Panc1 (cell line): ENCODE measurements around the gene MBD3L2. TPM values are rescaled to one million over a fixed set of nuclear protein-coding genes. Genes with fewer than 3 reads are reported as not detected.

Experiments used
- ATAC-seq: fragments of 200-7000 bp; cut with Tn5 transposase; 2 replicates; pipeline ENCODE4 v1.9.1; 2020; ENCODE audit warnings: mild to moderate bottlenecking, moderate library complexity
- BruUV-seq: library from RNA; stranded (reverse); fragments of 400-500 nt; replicated peaks from 2 replicates; lab custom pipeline; 2021; lab: Mats Ljungman, UMichigan
- CTCF ChIA-PET: fragments of 300-600 bp; sonication (Branson Sonifier 250); formaldehyde crosslinking; loops from one replicate; lab custom pipeline; 2022; ENCODE audit warnings: antibody characterized with exemption; lab: Charles Lee
- POLR2A ChIA-PET: fragments of 300-600 bp; sonication (Branson Sonifier 250); formaldehyde crosslinking; loops from one replicate; lab custom pipeline; 2022; ENCODE audit warnings: antibody characterized with exemption; lab: Charles Lee
- DNase-seq: peaks from one replicate; pipeline ENCODE4 v3.0.0-alpha.2; 2010; ENCODE audit warnings: low read depth, low spot score
- H3K27ac ChIP-seq: 2 replicates; pipeline ENCODE4 v1.5.1; 2011; ENCODE audit warnings: mild to moderate bottlenecking, low read length, inconsistent platforms
- H3K27me3 ChIP-seq: fragments of 200-500 bp; sonication (Bioruptor generic); 2 replicates; pipeline ENCODE4 v1.6.0; 2014; ENCODE audit warnings: low read length, inconsistent platforms; ENCODE audit not compliant: control insufficient read depth, insufficient read depth
- H3K36me3 ChIP-seq: fragments of 200-500 bp; sonication (Bioruptor generic); 2 replicates; pipeline ENCODE4 v1.5.1; 2014; ENCODE audit warnings: inconsistent platforms, mild to moderate bottlenecking, low read length, moderate library complexity; ENCODE audit not compliant: control insufficient read depth, insufficient read depth
- H3K4me1 ChIP-seq: 2 replicates; pipeline ENCODE4 v1.5.1; 2011; ENCODE audit warnings: inconsistent platforms, mild to moderate bottlenecking, low read length, moderate library complexity; ENCODE audit not compliant: control insufficient read depth, insufficient read depth
- H3K4me3 ChIP-seq, 2 experiments: 2 replicates each; pipeline ENCODE4 v1.5.1; 2011 to 2012; ENCODE audit warnings: low read depth in 2 of 2, low read length in 2 of 2, mild to moderate bottlenecking in 2 of 2, inconsistent platforms in 1 of 2, moderate library complexity in 1 of 2
- H3K9me3 ChIP-seq: fragments of 200-500 bp; sonication (Bioruptor generic); 2 replicates; pipeline ENCODE4 v1.5.1; 2014; ENCODE audit warnings: low read depth, mild to moderate bottlenecking, inconsistent platforms, low read length, moderate library complexity; ENCODE audit not compliant: control insufficient read depth, insufficient read depth
- CTCF ChIP-seq: fragments of 450-650 bp; IDR thresholded peaks from 2 replicates; pipeline ENCODE4 v1.5.1; 2017; ENCODE audit warnings: mild to moderate bottlenecking
- POLR2AphosphoS5 ChIP-seq: IDR thresholded peaks from 2 replicates; pipeline ENCODE4 v1.6.1; 2012; ENCODE audit warnings: mild to moderate bottlenecking, low read depth, low read length, moderate library complexity
- REST ChIP-seq, 2 experiments: IDR thresholded peaks; 2 replicates each; pipeline ENCODE4 v1.6.1; 2011 to 2012; ENCODE audit warnings: low read depth in 2 of 2, control low read depth in 1 of 2, low read length in 1 of 2, mild to moderate bottlenecking in 1 of 2, moderate library complexity in 1 of 2; ENCODE audit not compliant: insufficient read depth in 1 of 2
- SIN3A ChIP-seq: IDR thresholded peaks from 2 replicates; pipeline ENCODE4 v1.6.1; 2012; ENCODE audit warnings: low read depth, mild to moderate bottlenecking, low read length, moderate library complexity, borderline replicate concordance; ENCODE audit not compliant: insufficient read depth
- TCF7L2 ChIP-seq: IDR thresholded peaks from 2 replicates; pipeline ENCODE4 v1.6.1; 2011; ENCODE audit warnings: mild to moderate bottlenecking, low read depth, low read length, inconsistent platforms
- in situ Hi-C: cut with HindIII; loops from 2 replicates; pipeline ENCODE4 v1.10.0; 2016; ENCODE audit warnings: low sequenced_read_pairs, low pct_unique_long_range_greater_than_20kb
- intact Hi-C: fragments of 100-400 bp; cut with micrococcal nuclease; formaldehyde crosslinking; loops from one replicate; pipeline ENCODE4 v1.10.0; 2022; ENCODE audit not compliant: unreplicated experiment
- total RNA-seq: library from RNA; stranded (reverse); gene quantifications from one replicate; pipeline ENCODE4 v1.2.1, GENCODE V29; 2021; ENCODE audit not compliant: unreplicated experiment

MBD3L2 gene
- total RNA-seq, 1 experiment from 2014 or later, result not detected

- intact Hi-C loops (no loop called here), in situ Hi-C loops (no loop called here)
- H3K4me3 ChIP-seq, result no peak overlapping the region
- POLR2A ChIA-PET, result no interaction called here
- H3K9me3 ChIP-seq, result peaks cover 12% of the 10 kb centered on the region; the same call in 1 of the 2 replicates
- ATAC-seq (no peak), DNase-seq (no peak)
- H3K36me3 ChIP-seq, result peaks cover 5% of the 10 kb centered on the region
- H3K27me3 ChIP-seq, result no peaks in the 10 kb centered on the region
- TSS peak; percentile 40 for BruUV-seq
- TF ChIP-seq CTCF, result no peak
- no peak for TF ChIP-seq REST (IDR thresholded peaks at IDR 0.05; ENCODE audit: insufficient read depth in 1 of 2, low read depth in 2 of 2, low read length in 1 of 2)
- no peak for TF ChIP-seq SIN3A
- no peak overlapping the region for H3K27ac ChIP-seq
- no peaks in the 10 kb centered on the region for H3K4me1 ChIP-seq
- CTCF ChIA-PET, result no interaction called here
Measured at GRCh38 chr19:7072541-7072940, 23.4 kb downstream of the MBD3L2 start.

GRCh38 chr19:7074705-7075282 lies 25.7 kb downstream of the MBD3L2 start:
- intact Hi-C loops (no loop called here), in situ Hi-C loops (no loop called here)
- DNase-seq (no peak), ATAC-seq (no peak)
- TF ChIP-seq TCF7L2 (no peak), CTCF (no peak), SIN3A (no peak), POLR2AphosphoS5 (no peak), REST (IDR thresholded peaks at IDR 0.05; ENCODE audit: insufficient read depth in 1 of 2, low read depth in 2 of 2, low read length in 1 of 2) (no peak)
- Histone ChIP-seq H3K36me3 (peaks cover 6% of the 10 kb centered on the region), H3K27ac (no peak overlapping the region), H3K9me3 (peaks cover 26% of the 10 kb centered on the region; the same call in 1 of the 2 replicates), H3K4me1 (no peaks in the 10 kb centered on the region), H3K4me3 (no peak overlapping the region), H3K27me3 (no peaks in the 10 kb centered on the region)
- ChIA-PET CTCF (no interaction called here), POLR2A (no interaction called here)
- no TSS peak for BruUV-seq
